CD4-positive, CD25-positive, alpha-beta regulatory T cell (primary cell): Measurements from ENCODE around the gene ETV6. TPM values are rescaled to one million over a fixed set of nuclear protein-coding genes. Genes with fewer than 3 reads are reported as not detected.

Experiments used
- ATAC-seq, 2 donors: fragments of 150-1000 bp; cut with Tn5 transposase; one replicate each; pipeline ENCODE4 v1.10.0; 2021; ENCODE audit warnings: low read depth in 2 of 2, moderate number of reproducible peaks in 2 of 2, moderate library complexity in 1 of 2
- DNase-seq, 3 donors: peaks; one replicate each; pipeline versions ENCODE4 v3.0.0 to v3.0.0-alpha.2; 2012 to 2022; ENCODE audit warnings: mixed read lengths in 1 of 3
- H3K27ac ChIP-seq: one replicate; pipeline ENCODE4 v1.7.0; 2013; ENCODE audit warnings: mild to moderate bottlenecking, low read length; ENCODE audit not compliant: insufficient read depth, poor library complexity, severe bottlenecking
- H3K27me3 ChIP-seq: one replicate; pipeline ENCODE4 v1.7.0; 2013; ENCODE audit warnings: low read length; ENCODE audit not compliant: control insufficient read depth, insufficient read depth
- H3K36me3 ChIP-seq: one replicate; pipeline ENCODE4 v1.7.0; 2013; ENCODE audit warnings: mild to moderate bottlenecking, low read length, moderate library complexity; ENCODE audit not compliant: control insufficient read depth, insufficient read depth
- H3K4me1 ChIP-seq: 2 replicates; pipeline ENCODE4 v1.7.0; 2013; ENCODE audit warnings: mild to moderate bottlenecking, low read length; ENCODE audit not compliant: insufficient read depth, control insufficient read depth, poor library complexity, severe bottlenecking
- H3K4me3 ChIP-seq: one replicate; pipeline ENCODE4 v1.7.0; 2013; ENCODE audit warnings: low read depth, mild to moderate bottlenecking, low read length, moderate library complexity
- H3K9me3 ChIP-seq, 2 experiments: 1 replicate in 1 of 2; 2 replicates in 1 of 2; pipeline ENCODE4 v1.7.0; 2013; ENCODE audit warnings: low read length in 2 of 2, mild to moderate bottlenecking in 1 of 2, moderate library complexity in 1 of 2; ENCODE audit not compliant: control insufficient read depth in 2 of 2
- H3K27ac Mint-ChIP-seq, 3 donors: one replicate each; pipeline ENCODE4 v1.8.0; 2020 to 2022; ENCODE audit warnings: mild to moderate bottlenecking in 3 of 3, mixed read lengths in 3 of 3, moderate library complexity in 2 of 3
- H3K27me3 Mint-ChIP-seq: one replicate; pipeline ENCODE4 v1.8.0; 2022; ENCODE audit warnings: mild to moderate bottlenecking, mixed read lengths
- H3K36me3 Mint-ChIP-seq: one replicate; pipeline ENCODE4 v1.8.0; 2020; ENCODE audit warnings: mixed read lengths
- H3K4me1 Mint-ChIP-seq, 4 donors: one replicate each; pipeline ENCODE4 v1.8.0; 2020 to 2022; ENCODE audit warnings: mixed read lengths in 4 of 4, mild to moderate bottlenecking in 1 of 4
- H3K4me3 Mint-ChIP-seq, 4 donors: one replicate each; pipeline ENCODE4 v1.8.0; 2020 to 2022; ENCODE audit warnings: mild to moderate bottlenecking in 4 of 4, mixed read lengths in 4 of 4, moderate library complexity in 3 of 4
- H3K9me3 Mint-ChIP-seq, 7 donors: one replicate each; pipeline ENCODE4 v1.8.0; 2020 to 2022; ENCODE audit warnings: mixed read lengths in 7 of 7, mild to moderate bottlenecking in 3 of 7, moderate library complexity in 2 of 7
- polyA plus RNA-seq, 4 donors: library from polyadenylated mRNA; unstranded; fragments of 300-500 nt; fragmentation: Illumina TruSeq; gene quantifications; one replicate each; pipeline ENCODE4 v1.2.3, GENCODE V29; 2021
- total RNA-seq: library from RNA; stranded (reverse); gene quantifications from one replicate; pipeline ENCODE4 v1.2.3, GENCODE V29; 2022

Gene ETV6
- total and polyA plus RNA-seq, 5 donors from 2014 or later = 2.5 to 62.5 (median 4.1) TPM

DNA sequence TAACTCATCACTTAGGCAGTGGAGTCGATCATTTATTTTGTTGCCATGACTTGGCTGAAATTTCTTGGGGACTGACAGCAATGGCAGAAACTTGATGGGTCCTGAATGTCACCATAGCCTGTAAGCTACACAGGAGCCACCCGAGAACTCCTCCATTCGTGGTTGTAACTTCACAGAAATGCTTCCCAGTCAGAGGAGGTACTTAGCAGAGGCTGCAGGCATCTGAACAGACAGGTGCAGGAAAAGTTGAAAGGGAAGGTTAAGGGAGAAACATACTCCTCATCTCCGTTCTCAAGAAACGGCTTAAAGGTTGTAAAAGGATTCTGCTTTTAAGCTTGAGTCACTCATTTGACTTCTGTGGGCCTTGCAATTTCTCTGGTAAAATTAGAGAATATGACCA lies 47.7 kb downstream of the ETV6 start:
- Mint-ChIP-seq H3K27ac (no peak overlapping the region), H3K9me3 (no peaks in the 10 kb centered on the region), H3K27me3 (no peaks in the 10 kb centered on the region), H3K36me3 (peaks cover 3% of the 10 kb centered on the region), H3K4me1 (peaks cover 11 to 24% (median 14%) of the 10 kb centered on the region in 4 donors), H3K4me3 (no peak overlapping the region)
- Histone ChIP-seq H3K4me3 (no peak overlapping the region), H3K4me1 (no peaks in the 10 kb centered on the region), H3K27ac (no peak overlapping the region), H3K27me3 (no peaks in the 10 kb centered on the region), H3K36me3 (no peaks in the 10 kb centered on the region), H3K9me3 (no peaks in the 10 kb centered on the region)
- ATAC-seq (no peak), DNase-seq (no peak)

DNA sequence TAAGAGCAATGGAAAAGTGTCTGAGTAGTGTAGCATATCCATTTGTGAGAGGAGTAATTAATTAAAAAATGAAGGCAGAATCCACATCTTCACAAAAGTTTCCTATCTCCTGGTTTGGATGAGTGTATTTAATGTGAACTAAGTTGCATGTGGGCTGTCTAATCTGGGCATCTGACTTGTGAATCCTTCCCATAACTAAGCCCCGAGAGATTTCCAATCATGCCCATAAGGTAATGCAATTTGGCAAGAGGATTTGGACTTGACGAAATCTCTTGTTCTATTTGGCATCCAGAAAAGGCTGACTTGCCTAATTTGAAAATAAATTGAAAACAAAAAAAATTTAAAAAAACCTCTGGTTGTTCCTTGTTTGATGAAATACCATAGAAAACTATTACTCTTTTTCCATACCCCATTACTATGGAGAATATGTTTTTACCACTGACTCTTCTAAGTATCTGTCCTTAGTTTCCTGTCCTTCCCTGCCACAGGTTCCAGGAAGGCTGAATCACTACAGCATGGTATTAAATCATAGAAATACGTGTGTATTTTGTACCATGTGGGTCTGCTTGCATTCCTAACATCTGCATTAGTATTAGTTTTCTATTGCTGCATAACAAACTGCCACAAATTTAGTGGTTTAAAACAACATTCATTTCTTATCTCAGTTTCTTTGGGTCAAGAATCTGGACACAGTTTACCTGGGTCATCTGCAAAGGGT lies 48.4 kb downstream of the ETV6 start:
- Mint-ChIP-seq H3K36me3 (peaks cover 3% of the 10 kb centered on the region), H3K9me3 (no peaks in the 10 kb centered on the region), H3K27me3 (no peaks in the 10 kb centered on the region), H3K27ac (no peak overlapping the region), H3K4me1 (peaks cover 11 to 22% (median 17%) of the 10 kb centered on the region in 4 donors), H3K4me3 (no peak overlapping the region)
- Histone ChIP-seq H3K36me3 (no peaks in the 10 kb centered on the region), H3K9me3 (no peaks in the 10 kb centered on the region), H3K27ac (no peak overlapping the region), H3K27me3 (no peaks in the 10 kb centered on the region), H3K4me1 (no peaks in the 10 kb centered on the region), H3K4me3 (no peak overlapping the region)
- ATAC-seq (no peak), DNase-seq (no peak)

GRCh38 chr12:11698729-11699128 lies 49.3 kb downstream of the ETV6 start:
- DNase-seq (no peak), ATAC-seq (no peak)
- Mint-ChIP-seq H3K9me3 (no peaks in the 10 kb centered on the region), H3K27me3 (no peaks in the 10 kb centered on the region), H3K4me3 (no peak overlapping the region), H3K36me3 (peaks cover 3% of the 10 kb centered on the region), H3K27ac (no peak overlapping the region), H3K4me1 (peaks cover 11 to 27% (median 18%) of the 10 kb centered on the region in 4 donors)
- Histone ChIP-seq H3K27ac (no peak overlapping the region), H3K4me1 (no peaks in the 10 kb centered on the region), H3K4me3 (no peak overlapping the region), H3K9me3 (no peaks in the 10 kb centered on the region), H3K36me3 (no peaks in the 10 kb centered on the region), H3K27me3 (no peaks in the 10 kb centered on the region)

GRCh38 chr12:11701433-11701832 lies 52.0 kb downstream of the ETV6 start:
- Histone ChIP-seq H3K4me3 (no peak overlapping the region), H3K27me3 (no peaks in the 10 kb centered on the region), H3K4me1 (no peaks in the 10 kb centered on the region), H3K9me3 (no peaks in the 10 kb centered on the region), H3K27ac (no peak overlapping the region), H3K36me3 (no peaks in the 10 kb centered on the region)
- Mint-ChIP-seq H3K27me3 (no peaks in the 10 kb centered on the region), H3K4me1 (peaks cover 16 to 33% (median 24%) of the 10 kb centered on the region in 4 donors), H3K36me3 (peaks cover 6% of the 10 kb centered on the region), H3K4me3 (no peak overlapping the region), H3K27ac (peak overlapping the region; percentile 9 to 35 (median 23)), H3K9me3 (no peaks in the 10 kb centered on the region)
- ATAC-seq = no peak
- DNase-seq = no peak

- DNase-seq (no peak), ATAC-seq (no peak)
- H3K27ac Mint-ChIP-seq = peak overlapping the region in 2 of 3 donors; percentile 27 to 32
- H3K36me3 Mint-ChIP-seq = peaks cover 6% of the 10 kb centered on the region
- no peaks in the 10 kb centered on the region for H3K9me3 ChIP-seq
- H3K36me3 ChIP-seq = no peaks in the 10 kb centered on the region
- H3K27me3 Mint-ChIP-seq = no peaks in the 10 kb centered on the region
- no peaks in the 10 kb centered on the region for H3K9me3 Mint-ChIP-seq
- no peak overlapping the region for H3K27ac ChIP-seq
- H3K4me1 ChIP-seq = no peaks in the 10 kb centered on the region
- H3K4me1 Mint-ChIP-seq = peaks cover 12 to 32% (median 26%) of the 10 kb centered on the region in 4 donors
- H3K4me3 ChIP-seq = no peak overlapping the region
- no peaks in the 10 kb centered on the region for H3K27me3 ChIP-seq
- H3K4me3 Mint-ChIP-seq = no peak overlapping the region
Observed at GRCh38 chr12:11702959-11703358, 53.5 kb downstream of the ETV6 start.

DNA sequence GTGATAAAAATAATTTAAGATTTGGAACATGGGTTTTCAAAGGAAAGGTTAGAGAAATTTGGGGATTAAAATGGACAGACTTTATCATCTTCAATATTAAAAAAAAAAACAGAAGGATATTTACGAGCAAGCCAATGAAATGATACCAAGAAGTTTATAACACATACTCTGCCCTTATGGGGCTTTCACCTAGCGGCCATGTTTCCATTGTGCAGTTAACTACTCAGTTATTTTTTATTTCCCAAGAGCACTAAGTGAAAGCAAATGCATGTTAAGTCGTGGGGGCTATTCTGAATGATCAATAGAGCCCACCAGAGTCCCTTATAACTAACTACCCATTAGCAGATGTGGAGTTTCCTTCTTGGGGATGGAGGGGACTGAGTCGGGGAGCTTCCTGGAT lies 53.9 kb downstream of the ETV6 start:
- Histone ChIP-seq H3K27ac (no peak overlapping the region), H3K9me3 (no peaks in the 10 kb centered on the region), H3K4me3 (no peak overlapping the region), H3K27me3 (no peaks in the 10 kb centered on the region), H3K36me3 (no peaks in the 10 kb centered on the region), H3K4me1 (no peaks in the 10 kb centered on the region)
- ATAC-seq = no peak
- Mint-ChIP-seq H3K4me1 (peaks cover 12 to 33% (median 24%) of the 10 kb centered on the region in 4 donors), H3K9me3 (no peaks in the 10 kb centered on the region), H3K4me3 (no peak overlapping the region), H3K27me3 (no peaks in the 10 kb centered on the region), H3K36me3 (peaks cover 6% of the 10 kb centered on the region), H3K27ac (peak overlapping the region in 1 of 3 donors; percentile 27)
- no peak for DNase-seq

GRCh38 chr12:11704089-11704488 lies 54.6 kb downstream of the ETV6 start:
- H3K36me3 ChIP-seq = no peaks in the 10 kb centered on the region
- H3K27me3 Mint-ChIP-seq = no peaks in the 10 kb centered on the region
- no peak overlapping the region for H3K4me3 Mint-ChIP-seq
- H3K4me1 Mint-ChIP-seq = peaks cover 11 to 36% (median 27%) of the 10 kb centered on the region in 4 donors
- H3K27ac ChIP-seq = no peak overlapping the region
- H3K27me3 ChIP-seq = no peaks in the 10 kb centered on the region
- no peaks in the 10 kb centered on the region for H3K9me3 Mint-ChIP-seq
- H3K27ac Mint-ChIP-seq = peak overlapping the region in 2 of 3 donors; percentile 18 to 87
- H3K9me3 ChIP-seq = no peaks in the 10 kb centered on the region
- DNase-seq (no peak), ATAC-seq (no peak)
- H3K4me1 ChIP-seq = no peaks in the 10 kb centered on the region
- no peak overlapping the region for H3K4me3 ChIP-seq
- peaks cover 8% of the 10 kb centered on the region for H3K36me3 Mint-ChIP-seq

DNA sequence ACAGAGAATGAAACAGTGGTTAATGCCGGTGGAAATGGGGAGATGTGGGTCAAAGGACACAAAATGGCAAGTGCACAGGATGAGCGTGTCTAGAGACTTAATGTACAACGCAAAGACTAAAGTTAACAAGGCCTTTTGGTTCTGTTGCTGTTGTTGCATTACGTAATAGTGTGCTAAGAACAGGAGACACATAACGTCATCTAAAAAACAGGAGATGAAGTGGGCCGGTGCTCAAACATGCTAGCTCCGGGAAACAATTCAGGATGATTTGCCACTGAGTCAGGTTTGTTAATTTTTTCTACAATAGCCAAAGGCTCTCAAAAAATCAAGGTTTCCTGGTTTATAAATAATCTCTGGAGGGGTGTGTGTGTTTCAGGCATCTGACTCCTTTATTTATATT lies 55.5 kb downstream of the ETV6 start:
- H3K4me3 Mint-ChIP-seq = no peak overlapping the region
- DNase-seq = no peak
- Histone ChIP-seq H3K27me3 (no peaks in the 10 kb centered on the region), H3K4me1 (no peaks in the 10 kb centered on the region), H3K4me3 (no peak overlapping the region), H3K36me3 (no peaks in the 10 kb centered on the region), H3K9me3 (no peaks in the 10 kb centered on the region), H3K27ac (no peak overlapping the region)
- no peak for ATAC-seq
- no peaks in the 10 kb centered on the region for H3K27me3 Mint-ChIP-seq
- H3K27ac Mint-ChIP-seq = no peak overlapping the region
- H3K36me3 Mint-ChIP-seq = peaks cover 14% of the 10 kb centered on the region
- H3K9me3 Mint-ChIP-seq = no peaks in the 10 kb centered on the region
- peaks cover 5 to 38% (median 29%) of the 10 kb centered on the region in 4 donors for H3K4me1 Mint-ChIP-seq
